Tibial nerve (tissue), 4 donors: ENCODE results near the gene PTPN22.

Experiments
- CTCF ChIP-seq, 5 experiments: fragments of 200-600 bp in 3 of 5; fragments of 450-650 bp in 2 of 5; sonication (generic) in 3 of 5; IDR thresholded peaks; one replicate each; pipeline ENCODE4 v1.5.1; 2016 to 2019; ENCODE audit warnings: antibody characterized with exemption in 5 of 5, mild to moderate bottlenecking in 3 of 5, moderate library complexity in 2 of 5
- EP300 ChIP-seq, 2 donors: sonication (generic); formaldehyde crosslinking; IDR thresholded peaks; one replicate each; pipeline ENCODE4 v1.6.1; 2017; ENCODE audit warnings: antibody characterized with exemption in 2 of 2, mild to moderate bottlenecking in 1 of 2

DNA sequence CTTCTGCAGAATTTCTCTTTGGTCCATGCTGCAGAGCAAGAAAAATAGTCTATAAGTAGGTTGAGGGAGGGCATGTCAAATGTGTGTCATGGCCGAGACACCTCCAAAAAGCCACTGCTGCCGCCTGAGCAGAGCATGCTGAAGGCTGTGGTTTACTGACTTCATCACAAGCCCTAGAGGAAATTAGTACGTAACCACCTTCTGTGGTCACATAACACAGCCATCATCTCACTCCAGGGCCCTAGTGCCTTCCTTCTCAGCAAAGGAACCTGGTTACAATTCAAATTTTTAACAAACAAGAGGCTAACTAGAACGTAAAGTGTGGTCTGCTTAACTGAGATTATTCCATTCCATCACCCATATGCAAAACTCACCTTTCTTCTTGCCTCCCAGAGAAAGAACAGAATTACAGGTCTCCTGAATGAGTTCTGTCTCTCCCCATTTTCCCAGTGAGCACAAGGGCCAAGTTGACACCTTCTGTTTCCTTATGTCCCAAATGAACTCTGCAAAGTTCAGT, at the start of gene PTPN22:
- TF ChIP-seq CTCF (IDR thresholded peaks at IDR 0.05) (no peak), EP300 (IDR thresholded peaks at IDR 0.05) (peak in 1 of 2 donors; percentile 38)
